ENCODE results near the gene SKIL.
A peak's percentile ranks its signal among the peaks of the same experiment; 100 is the strongest.

DNA sequence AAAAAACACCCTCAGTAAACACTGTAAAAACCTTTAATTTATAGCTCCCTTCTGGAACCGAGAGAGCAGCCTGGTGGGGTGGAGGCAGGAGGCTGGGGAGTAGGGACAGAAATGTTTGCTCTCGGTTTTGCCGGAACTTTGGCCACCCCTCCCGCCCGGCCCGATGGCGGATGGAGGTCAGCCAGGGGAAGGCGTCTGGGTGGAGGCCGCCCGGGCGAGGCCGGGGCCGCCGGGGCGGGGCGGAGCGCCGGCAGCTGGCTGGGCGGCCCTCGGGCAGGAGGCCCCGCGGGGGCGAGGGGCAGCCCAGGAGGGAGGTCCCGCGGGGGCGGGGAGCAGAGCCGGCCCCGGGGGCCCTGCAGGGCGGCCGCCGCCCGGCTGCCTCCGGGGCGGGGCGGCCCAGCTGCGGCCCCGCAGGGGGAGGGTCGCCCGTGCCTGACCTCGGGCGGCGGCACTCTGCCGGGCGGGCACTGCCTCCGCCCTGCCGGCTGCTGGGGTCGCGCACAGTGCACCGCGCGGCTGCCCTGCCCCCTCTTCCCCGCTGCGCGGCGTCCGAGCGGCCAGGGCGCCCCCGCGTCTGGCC, 829 bp upstream of the SKIL start:
- TF ChIP-seq, protein P1, sequence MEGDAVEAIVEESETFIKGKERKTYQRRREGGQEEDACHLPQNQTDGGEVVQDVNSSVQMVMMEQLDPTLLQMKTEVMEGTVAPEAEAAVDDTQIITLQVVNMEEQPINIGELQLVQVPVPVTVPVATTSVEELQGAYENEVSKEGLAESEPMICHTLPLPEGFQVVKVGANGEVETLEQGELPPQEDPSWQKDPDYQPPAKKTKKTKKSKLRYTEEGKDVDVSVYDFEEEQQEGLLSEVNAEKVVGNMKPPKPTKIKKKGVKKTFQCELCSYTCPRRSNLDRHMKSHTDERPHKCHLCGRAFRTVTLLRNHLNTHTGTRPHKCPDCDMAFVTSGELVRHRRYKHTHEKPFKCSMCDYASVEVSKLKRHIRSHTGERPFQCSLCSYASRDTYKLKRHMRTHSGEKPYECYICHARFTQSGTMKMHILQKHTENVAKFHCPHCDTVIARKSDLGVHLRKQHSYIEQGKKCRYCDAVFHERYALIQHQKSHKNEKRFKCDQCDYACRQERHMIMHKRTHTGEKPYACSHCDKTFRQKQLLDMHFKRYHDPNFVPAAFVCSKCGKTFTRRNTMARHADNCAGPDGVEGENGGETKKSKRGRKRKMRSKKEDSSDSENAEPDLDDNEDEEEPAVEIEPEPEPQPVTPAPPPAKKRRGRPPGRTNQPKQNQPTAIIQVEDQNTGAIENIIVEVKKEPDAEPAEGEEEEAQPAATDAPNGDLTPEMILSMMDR (IDR thresholded peaks at IDR 0.05 in 4 of 5, conservative IDR thresholded peaks at IDR 0.05 in 1 of 5): no peak
- peak in 1 of 2 donors; percentile 61 for TF ChIP-seq POLR2A (IDR thresholded peaks at IDR 0.05)
